HEK293 (cell line): Measurements from ENCODE around the gene CIART.
A peak's percentile ranks its signal among the peaks of the same experiment; 100 is the strongest.

ENCODE experiments used
- ELK4 ChIP-seq: IDR thresholded peaks from 2 replicates; pipeline ENCODE4 v1.6.1; 2011; ENCODE audit warnings: mild to moderate bottlenecking, low read depth, low read length, borderline replicate concordance
- HOXC10 ChIP-seq: sonication (generic); formaldehyde crosslinking; IDR thresholded peaks from 2 replicates; pipeline ENCODE4 v1.8.1; 2023; ENCODE audit warnings: mild to moderate bottlenecking, missing genetic modification reagents
- KLF9 ChIP-seq: fragments of 450-650 bp; formaldehyde crosslinking; IDR thresholded peaks from 2 replicates; pipeline ENCODE4 v1.5.1; 2016; ENCODE audit warnings: missing biosample characterization, missing genetic modification characterization, low read depth
- REPIN1 ChIP-seq: fragments of 450-650 bp; formaldehyde crosslinking; IDR thresholded peaks from 2 replicates; pipeline ENCODE4 v1.5.1; 2017; ENCODE audit warnings: missing biosample characterization, missing genetic modification characterization, low read depth
- TCF7L2 ChIP-seq: IDR thresholded peaks from 2 replicates; pipeline ENCODE4 v1.6.1; 2011; ENCODE audit warnings: low read depth, mild to moderate bottlenecking, inconsistent platforms, low read length, moderate library complexity, borderline replicate concordance
- ZBTB8A ChIP-seq: fragments of 450-650 bp; formaldehyde crosslinking; IDR thresholded peaks from 2 replicates; pipeline ENCODE4 v1.5.1; 2016; ENCODE audit warnings: missing biosample characterization, missing genetic modification characterization
- ZFP3 ChIP-seq: fragments of 450-650 bp; formaldehyde crosslinking; IDR thresholded peaks from 2 replicates; pipeline ENCODE4 v1.5.1; 2016; ENCODE audit warnings: low read depth, missing biosample characterization, missing genetic modification characterization
- ZFP41 ChIP-seq: fragments of 450-650 bp; formaldehyde crosslinking; IDR thresholded peaks from 2 replicates; pipeline ENCODE4 v1.5.1; 2016; ENCODE audit warnings: missing biosample characterization, missing genetic modification characterization, borderline replicate concordance
- ZNF157 ChIP-seq: fragments of 450-650 bp; formaldehyde crosslinking; IDR thresholded peaks from 2 replicates; pipeline ENCODE4 v1.5.1; 2016; ENCODE audit warnings: missing biosample characterization, missing genetic modification characterization
- ZNF174 ChIP-seq: fragments of 450-650 bp; formaldehyde crosslinking; IDR thresholded peaks from 2 replicates; pipeline ENCODE4 v1.5.0; 2017; ENCODE audit warnings: missing biosample characterization, mild to moderate bottlenecking, missing genetic modification characterization
- ZNF19 ChIP-seq: fragments of 450-650 bp; formaldehyde crosslinking; IDR thresholded peaks from 2 replicates; pipeline ENCODE4; 2016; ENCODE audit warnings: missing biosample characterization, missing genetic modification characterization, low read depth
- ZNF223 ChIP-seq: fragments of 450-650 bp; formaldehyde crosslinking; IDR thresholded peaks from 2 replicates; pipeline ENCODE4 v1.5.1; 2016; ENCODE audit warnings: missing biosample characterization, missing genetic modification characterization
- ZNF248 ChIP-seq: fragments of 450-650 bp; formaldehyde crosslinking; IDR thresholded peaks from 2 replicates; pipeline ENCODE4 v1.5.1; 2017; ENCODE audit warnings: missing biosample characterization, missing genetic modification characterization
- ZNF280D ChIP-seq: fragments of 450-650 bp; formaldehyde crosslinking; IDR thresholded peaks from 2 replicates; pipeline ENCODE4 v1.5.1; 2016; ENCODE audit warnings: missing biosample characterization, missing genetic modification characterization
- ZNF362 ChIP-seq: fragments of 450-650 bp; formaldehyde crosslinking; IDR thresholded peaks from 2 replicates; pipeline ENCODE4 v1.5.1; 2016; ENCODE audit warnings: missing biosample characterization, missing genetic modification characterization
- ZNF48 ChIP-seq: fragments of 450-650 bp; formaldehyde crosslinking; IDR thresholded peaks from 2 replicates; pipeline ENCODE4 v1.5.1; 2016; ENCODE audit warnings: missing biosample characterization, missing genetic modification characterization
- ZNF510 ChIP-seq: fragments of 450-650 bp; formaldehyde crosslinking; IDR thresholded peaks from 2 replicates; pipeline ENCODE4 v1.5.1; 2018; ENCODE audit warnings: mild to moderate bottlenecking, missing genetic modification characterization, missing biosample characterization; ENCODE audit not compliant: insufficient replicate concordance
- ZNF518A ChIP-seq: fragments of 450-650 bp; formaldehyde crosslinking; conservative IDR thresholded peaks from 2 replicates; pipeline ENCODE4 v1.5.1; 2016; ENCODE audit warnings: low read depth, missing biosample characterization, missing genetic modification characterization
- ZNF549 ChIP-seq: fragments of 450-650 bp; IDR thresholded peaks from 2 replicates; pipeline ENCODE4 v1.5.1; 2018; ENCODE audit warnings: missing biosample characterization, missing genetic modification characterization, mild to moderate bottlenecking, inconsistent platforms, moderate library complexity
- ZNF571 ChIP-seq: fragments of 450-650 bp; formaldehyde crosslinking; IDR thresholded peaks from 2 replicates; pipeline ENCODE4 v1.5.0; 2017; ENCODE audit warnings: missing biosample characterization, missing genetic modification characterization
- ZNF621 ChIP-seq: fragments of 450-650 bp; formaldehyde crosslinking; IDR thresholded peaks from 2 replicates; pipeline ENCODE4 v1.5.1; 2017; ENCODE audit warnings: missing biosample characterization, missing genetic modification characterization
- ZNF670 ChIP-seq: fragments of 450-650 bp; formaldehyde crosslinking; IDR thresholded peaks from 2 replicates; pipeline ENCODE4 v1.5.1; 2016; ENCODE audit warnings: missing biosample characterization, missing genetic modification characterization, low read depth
- ZNF768 ChIP-seq: fragments of 450-650 bp; formaldehyde crosslinking; IDR thresholded peaks from 2 replicates; pipeline ENCODE4 v1.5.1; 2018; ENCODE audit warnings: missing biosample characterization, mild to moderate bottlenecking, missing genetic modification characterization
- ZSCAN16 ChIP-seq: fragments of 450-650 bp; formaldehyde crosslinking; IDR thresholded peaks from 2 replicates; pipeline ENCODE4 v1.5.1; 2016; ENCODE audit warnings: missing biosample characterization, missing genetic modification characterization
- ZSCAN18 ChIP-seq: fragments of 450-650 bp; formaldehyde crosslinking; IDR thresholded peaks from 2 replicates; pipeline ENCODE4 v1.5.1; 2016; ENCODE audit warnings: missing biosample characterization, missing genetic modification characterization
- ZSCAN30 ChIP-seq: fragments of 450-650 bp; IDR thresholded peaks from 2 replicates; pipeline ENCODE4 v1.5.1; 2018; ENCODE audit warnings: missing biosample characterization, mild to moderate bottlenecking, missing genetic modification characterization, moderate library complexity

CIART gene

GRCh38 chr1:150293433-150294253 is 11.3 kb downstream of the CIART start, which contains the start of gene MRPS21 (continued):
- TF ChIP-seq ZNF518A (tag by site-specific recombination): peak; percentile 99
- no peak for TF ChIP-seq ZNF248 (tag by site-specific recombination)
- TF ChIP-seq ELK4: peak; percentile 60; the same call in 1 of the 2 replicates
- no peak for TF ChIP-seq KLF9 (tag by site-specific recombination)
- no peak for TF ChIP-seq ZNF621 (tag by site-specific recombination)
- no peak for TF ChIP-seq TCF7L2
- TF ChIP-seq REPIN1 (tag by site-specific recombination): 0 out of 2 replicates have a peak, but pooled peaks have one; percentile 67
- no peak for TF ChIP-seq ZNF48 (tag by site-specific recombination)
- TF ChIP-seq ZNF157 (tag by site-specific recombination): no peak
- no peak for TF ChIP-seq ZNF549 (tag by site-specific recombination)
- peak; percentile 36 for TF ChIP-seq ZBTB8A (tag by site-specific recombination)
- no peak for TF ChIP-seq ZNF19 (tag by site-specific recombination)
- no peak for TF ChIP-seq HOXC10 (CRISPR knock-in tag)
- TF ChIP-seq ZNF510 (tag by site-specific recombination): no peak
- TF ChIP-seq ZNF768 (tag by site-specific recombination): no peak
- no peak for TF ChIP-seq ZNF223 (tag by site-specific recombination)
- TF ChIP-seq ZFP3 (tag by site-specific recombination): no peak
- TF ChIP-seq ZNF280D (tag by site-specific recombination): no peak
- 0 out of 2 replicates have a peak, but pooled peaks have one; percentile 29 for TF ChIP-seq ZSCAN30
- no peak for TF ChIP-seq ZNF571
- TF ChIP-seq ZNF670: no peak
- TF ChIP-seq ZNF174 (tag by site-specific recombination): no peak
- no peak for TF ChIP-seq ZSCAN18 (tag by site-specific recombination)
- no peak for TF ChIP-seq ZFP41
- TF ChIP-seq ZSCAN16 (tag by site-specific recombination): no peak
- TF ChIP-seq ZNF362: no peak
